HG03066 (cell line): Measurements from ENCODE around the gene PITPNM1.
"Not testable (repeated sequence)": the region's sequence is repeated elsewhere in the genome, so short reads cannot be mapped to it uniquely, and the experiment has no call there.

Experiments used
- ATAC-seq: cut with Tn5 transposase; IDR thresholded peaks from one replicate; pipeline ENCODE4 v1.9.1; 2021; ENCODE audit warnings: low read depth; ENCODE audit not compliant: unreplicated experiment

Gene PITPNM1

DNA sequence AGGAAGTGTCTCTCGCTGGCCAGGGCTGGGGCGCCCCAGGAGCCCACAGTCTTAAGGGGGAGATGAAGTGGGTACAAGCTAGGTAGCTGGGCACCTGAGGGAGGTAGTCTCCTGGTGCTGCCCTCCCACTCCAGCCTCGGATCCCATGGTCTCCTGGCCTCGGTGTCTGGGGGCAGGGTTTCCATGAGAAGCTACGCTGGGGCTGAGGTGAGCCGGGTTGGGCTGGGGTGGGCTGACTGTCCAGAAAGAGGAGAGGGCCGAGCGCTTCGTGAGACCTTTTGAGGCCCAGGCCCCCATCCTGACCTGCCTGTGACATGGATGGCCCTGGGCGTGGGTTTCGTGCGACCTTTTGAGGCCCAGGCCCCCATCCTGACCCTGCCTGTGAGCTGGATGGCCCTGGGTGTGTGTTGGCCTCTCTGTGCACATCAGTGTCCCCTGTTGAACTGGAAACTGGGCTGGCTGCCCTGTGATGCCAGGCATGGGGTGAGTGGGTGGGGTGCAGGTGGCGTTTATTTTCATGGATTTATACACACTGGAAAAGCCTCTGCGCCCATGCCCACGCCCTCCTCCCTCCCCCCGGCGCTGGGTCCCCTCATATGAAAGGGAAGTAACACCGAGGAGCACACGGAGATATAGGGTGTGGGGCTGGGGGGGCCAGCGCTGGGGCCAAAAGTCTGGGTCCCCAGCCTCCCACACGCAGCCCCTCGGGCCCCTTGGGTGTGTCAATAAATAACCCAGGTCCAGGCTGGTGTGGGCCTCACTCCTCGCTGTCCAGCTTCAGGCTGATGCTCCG lies 13.7 kb downstream of the PITPNM1 start:
- no peak for ATAC-seq

- no peak for ATAC-seq
Measured at GRCh38 chr11:67490727-67491065, 14.5 kb downstream of the PITPNM1 start.

DNA sequence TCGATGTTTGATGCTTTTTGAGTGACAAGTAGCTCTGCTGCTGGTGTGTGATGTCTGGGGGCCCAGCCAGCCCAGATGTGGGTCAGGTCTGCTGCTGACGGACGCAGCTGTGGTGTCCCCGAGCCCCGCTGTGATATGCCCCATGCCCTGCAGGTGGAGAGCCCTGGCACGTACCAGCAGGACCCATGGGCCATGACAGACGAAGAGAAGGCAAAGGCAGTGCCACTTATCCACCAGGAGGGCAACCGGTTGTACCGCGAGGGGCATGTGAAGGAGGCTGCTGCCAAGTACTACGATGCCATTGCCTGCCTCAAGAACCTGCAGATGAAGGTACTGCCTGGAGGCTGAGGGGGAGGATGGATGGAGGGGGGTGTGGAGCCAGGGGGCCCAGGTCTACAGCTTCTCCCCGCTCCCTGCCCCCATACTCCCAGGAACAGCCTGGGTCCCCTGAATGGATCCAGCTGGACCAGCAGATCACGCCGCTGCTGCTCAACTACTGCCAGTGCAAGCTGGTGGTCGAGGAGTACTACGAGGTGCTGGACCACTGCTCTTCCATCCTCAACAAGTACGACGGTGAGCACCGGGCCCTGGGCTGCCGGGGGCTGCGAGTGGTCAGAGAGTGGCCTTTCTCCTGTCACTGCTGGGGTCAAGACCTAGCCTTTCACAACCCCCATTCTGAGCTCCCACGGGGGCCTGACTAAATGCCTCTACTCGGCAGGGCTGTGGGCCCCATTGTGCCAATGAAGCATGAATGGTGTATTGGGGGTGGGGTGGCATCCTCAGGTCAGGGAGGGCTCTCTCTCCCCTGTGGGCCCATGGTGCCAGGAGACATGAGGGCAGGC lies 15.1 kb downstream of the PITPNM1 start:
- no peak for ATAC-seq

GRCh38 chr11:67489203-67489884 lies 15.8 kb downstream of the PITPNM1 start:
- ATAC-seq = no peak

DNA sequence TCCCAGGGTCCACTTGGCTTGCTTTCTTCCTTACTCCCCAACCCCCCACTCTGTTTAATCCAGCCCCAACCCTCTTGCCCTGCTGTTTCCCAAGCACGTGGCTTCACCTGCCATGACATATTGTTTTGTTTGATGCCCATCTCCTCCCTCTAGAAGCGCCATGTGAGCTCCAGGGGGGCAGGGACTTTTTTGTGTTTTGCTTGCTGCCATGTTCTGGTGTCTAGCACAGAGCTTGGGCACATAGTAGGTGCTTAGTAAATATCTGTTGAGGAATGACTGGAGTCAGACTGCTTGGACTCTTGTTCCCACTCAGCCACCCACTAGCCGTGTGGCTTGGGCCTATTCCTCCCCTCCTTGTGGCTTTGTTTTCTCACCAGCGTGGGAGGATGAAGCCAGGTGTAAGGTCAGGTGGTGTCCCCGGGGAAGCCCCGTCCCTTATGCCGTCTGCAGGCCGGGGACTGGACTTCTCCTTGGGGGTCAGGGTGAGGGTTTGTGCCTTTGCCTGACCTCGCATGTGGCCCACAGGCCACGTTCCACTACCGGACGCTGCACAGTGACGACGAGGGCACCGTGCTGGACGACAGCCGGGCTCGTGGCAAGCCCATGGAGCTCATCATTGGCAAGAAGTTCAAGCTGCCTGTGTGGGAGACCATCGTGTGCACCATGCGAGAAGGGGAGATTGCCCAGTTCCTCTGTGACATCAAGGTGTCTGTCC lies 18.5 kb downstream of the PITPNM1 start:
- ATAC-seq = peak; percentile 34

DNA sequence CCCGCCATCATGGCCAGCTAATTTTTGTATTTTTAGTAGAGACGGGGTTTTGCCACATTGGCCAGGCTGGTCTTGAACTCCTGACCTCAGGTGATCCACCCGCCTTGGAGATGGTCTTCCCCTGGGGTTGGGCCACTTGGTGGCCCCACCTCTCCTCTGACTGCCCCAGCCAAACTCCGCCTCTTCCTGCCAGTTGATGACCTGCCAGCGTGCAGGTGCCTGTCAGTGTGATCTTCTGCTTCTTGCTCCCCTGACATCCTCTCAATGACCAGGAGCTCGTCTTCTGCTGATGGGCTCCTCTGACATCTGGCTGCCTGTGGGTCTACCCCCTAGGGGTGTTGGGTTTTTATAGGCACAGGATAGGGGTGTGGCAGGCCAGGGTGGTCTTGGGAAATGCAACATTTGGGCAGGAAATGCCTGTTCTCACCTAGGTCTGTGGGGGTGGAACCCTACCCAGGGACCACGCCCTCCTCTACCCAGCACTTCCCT lies 19.2 kb downstream of the PITPNM1 start:
- ATAC-seq = not testable (repeated sequence)

DNA sequence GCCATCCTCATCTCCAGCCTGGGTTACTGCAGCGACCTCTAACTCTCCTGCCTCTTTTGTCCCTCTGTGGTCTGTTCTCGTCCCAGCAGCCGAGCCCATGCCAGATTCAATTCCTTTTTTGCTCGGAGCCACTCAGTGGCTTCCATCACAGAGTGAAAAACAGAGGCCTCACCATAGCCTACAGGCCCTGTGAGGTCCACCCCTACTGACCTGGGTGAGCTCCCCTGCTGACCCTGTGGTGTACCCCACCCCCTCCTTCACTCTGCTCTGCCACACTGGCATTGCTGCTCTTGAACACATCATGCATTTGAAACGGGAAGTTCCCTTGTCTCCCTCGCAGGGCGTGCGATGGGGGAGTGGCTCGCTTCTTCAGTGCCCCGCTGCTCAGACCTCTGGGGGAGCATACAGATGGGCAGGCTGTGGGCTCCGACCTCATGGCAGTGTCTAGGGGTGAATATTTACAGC lies 20.3 kb downstream of the PITPNM1 start:
- no peak for ATAC-seq

DNA sequence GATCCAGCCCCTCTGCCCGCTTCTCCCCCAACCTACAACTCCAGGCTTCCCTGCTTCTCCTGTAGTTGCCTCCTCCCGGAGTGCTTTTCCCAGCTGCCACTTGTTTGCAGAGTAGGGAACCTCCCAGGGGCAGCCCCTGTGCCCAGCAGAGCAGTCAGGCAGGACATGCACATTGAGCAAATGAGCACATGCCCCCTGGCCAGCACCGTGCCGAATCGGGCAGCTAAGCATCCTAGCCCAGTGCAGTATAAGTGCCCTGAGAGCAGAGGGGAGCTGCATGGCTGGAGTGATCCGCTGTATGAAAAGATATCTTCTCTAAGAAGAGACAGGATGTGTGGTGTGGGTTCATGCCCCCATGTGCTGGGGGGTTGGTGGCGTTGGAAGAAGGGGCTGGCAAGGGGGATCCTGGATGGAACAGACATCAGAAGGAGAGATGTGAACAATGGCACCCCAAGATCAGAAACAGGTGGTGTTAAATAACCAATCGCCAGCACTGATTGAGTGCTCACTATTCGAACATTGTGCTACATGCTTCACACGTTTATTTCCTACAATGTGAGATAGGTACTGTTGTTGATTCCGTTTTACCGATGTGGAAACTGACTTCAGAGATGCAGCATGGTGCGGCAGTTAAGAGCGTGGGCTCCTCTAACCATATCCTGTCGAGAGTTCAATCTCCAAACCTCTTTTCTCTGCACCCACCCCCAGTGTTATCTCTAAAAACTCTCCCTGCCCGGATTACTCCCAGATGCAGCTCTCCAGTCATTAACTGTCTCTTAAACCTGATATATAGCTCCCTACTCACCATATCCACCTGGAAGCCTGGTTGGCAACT lies 21.1 kb downstream of the PITPNM1 start:
- ATAC-seq = no peak

- ATAC-seq = peak; percentile 51
Measured at GRCh38 chr11:67482827-67483798, 22.1 kb downstream of the PITPNM1 start, which contains the start of gene AIP. Gene AIP (plus strand): TSS chr11:67483026. CDS start chr11:67483159, 133 bp downstream.

DNA sequence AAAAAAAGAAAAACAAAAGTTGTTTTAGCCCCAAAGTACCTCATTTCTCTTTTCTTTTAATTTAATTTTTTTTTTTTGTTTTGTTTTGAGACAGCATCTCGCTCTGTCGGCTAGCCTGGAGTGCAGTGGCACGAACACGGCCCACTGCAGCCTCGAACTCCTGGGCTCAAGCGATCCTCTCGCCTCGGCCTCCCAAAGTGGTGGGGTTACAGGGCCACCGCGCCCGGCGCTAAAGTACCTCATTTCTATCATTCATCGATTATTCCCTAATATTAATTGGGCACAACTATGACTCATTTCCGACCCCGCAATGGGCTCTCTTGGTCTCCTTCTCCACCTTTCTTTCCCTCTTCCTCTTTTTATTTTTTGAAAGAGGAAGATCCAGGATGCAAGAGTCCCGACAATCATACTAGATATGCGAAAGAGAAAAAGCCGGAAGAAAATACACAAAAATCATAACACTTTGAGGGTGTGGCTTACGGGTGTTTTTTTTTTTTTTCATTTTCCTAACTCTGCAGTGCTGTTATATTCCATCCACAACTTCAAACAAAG lies 22.8 kb downstream of the PITPNM1 start:
- no peak for ATAC-seq

DNA sequence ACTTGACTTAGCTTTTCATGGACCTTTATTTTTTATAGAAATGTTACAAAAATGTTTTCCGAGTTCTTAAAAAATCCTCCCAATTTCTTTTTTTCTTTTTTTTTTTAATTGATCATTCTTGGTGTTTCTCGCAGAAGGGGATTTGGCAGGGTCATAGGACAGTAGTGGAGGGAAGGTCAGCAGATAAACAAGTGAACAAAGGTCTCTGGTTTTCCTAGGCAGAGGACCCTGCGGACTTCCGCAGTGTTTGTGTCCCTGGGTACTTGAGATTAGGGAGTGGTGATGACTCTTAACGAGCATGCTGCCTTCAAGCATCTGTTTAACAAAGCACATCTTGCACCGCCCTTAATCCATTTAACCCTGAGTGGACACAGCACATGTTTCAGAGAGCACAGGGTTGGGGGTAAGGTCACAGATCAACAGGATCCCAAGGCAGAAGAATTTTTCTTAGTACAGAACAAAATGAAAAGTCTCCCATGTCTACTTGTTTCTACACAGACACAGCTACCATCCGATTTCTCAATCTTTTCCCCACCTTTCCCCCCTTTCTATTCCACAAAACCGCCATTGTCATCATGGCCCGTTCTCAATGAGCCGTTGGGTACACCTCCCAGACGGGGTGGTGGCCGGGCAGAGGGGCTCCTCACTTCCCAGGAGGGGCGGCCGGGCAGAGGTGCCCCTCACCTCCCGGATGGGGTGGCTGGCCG lies 27.7 kb downstream of the PITPNM1 start:
- ATAC-seq = not testable (repeated sequence)

DNA sequence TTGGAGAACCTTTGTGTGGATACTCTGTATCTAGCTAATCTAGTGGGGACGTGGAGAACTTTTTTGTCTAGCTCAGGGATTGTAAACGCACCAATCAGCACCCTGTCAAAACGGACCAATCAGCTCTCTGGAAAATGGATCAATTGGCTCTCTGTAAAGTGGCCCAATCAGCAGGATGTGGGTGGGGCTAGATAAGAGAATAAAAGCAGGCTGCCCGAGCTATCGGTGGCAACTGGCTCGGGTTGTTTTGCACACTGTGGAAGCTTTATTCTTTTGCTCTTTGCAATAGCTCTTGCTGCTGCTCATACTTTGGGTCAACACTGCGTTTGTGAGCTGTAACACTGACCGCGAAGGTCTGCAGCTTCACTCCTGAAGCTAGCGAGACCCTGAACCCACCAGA lies 28.5 kb downstream of the PITPNM1 start:
- not testable (repeated sequence) for ATAC-seq

DNA sequence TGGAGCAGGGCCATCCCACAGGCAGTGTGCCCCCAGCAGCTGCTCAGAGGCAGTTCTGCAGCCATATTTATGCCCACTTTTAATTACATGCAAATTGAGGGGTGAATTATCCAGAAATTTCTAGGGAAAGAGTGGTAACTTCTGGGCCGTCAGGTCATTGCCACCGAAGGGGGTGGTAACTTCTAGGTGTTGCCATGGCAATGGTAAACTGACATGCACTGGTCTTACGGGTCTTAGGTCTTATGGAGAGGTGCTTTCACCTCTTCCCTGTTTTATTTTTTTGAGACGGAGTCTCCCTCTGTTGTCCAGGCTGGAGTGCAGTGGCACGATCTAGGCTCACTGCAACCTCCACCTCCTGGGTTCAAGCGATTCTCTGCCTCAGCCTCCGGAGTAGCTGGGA lies 32.3 kb downstream of the PITPNM1 start:
- ATAC-seq = no peak

- no peak for ATAC-seq
Measured at GRCh38 chr11:67470337-67471002, 34.7 kb downstream of the PITPNM1 start.

GRCh38 chr11:67469508-67469811 lies 35.7 kb downstream of the PITPNM1 start:
- ATAC-seq = no peak

GRCh38 chr11:67468759-67469507 lies 36.2 kb downstream of the PITPNM1 start, which contains the start of gene TMEM134:
Gene TMEM134 (minus strand): TSS chr11:67469251. CDS start chr11:67469192, 59 bp downstream.
- peak; percentile 54 for ATAC-seq
